Nephron (organoid): ENCODE data around the gene RANBP17.

Experiments
- H3K27ac Mint-ChIP-seq, 3 experiments: 2 replicates each; pipeline ENCODE4 v1.8.0; 2020; ENCODE audit warnings: mixed read lengths in 3 of 3, mild to moderate bottlenecking in 2 of 3, moderate library complexity in 1 of 3
- H3K27me3 Mint-ChIP-seq: 2 replicates; pipeline ENCODE4 v1.8.0; 2021; ENCODE audit warnings: low read depth, mild to moderate bottlenecking, moderate library complexity, mixed read lengths
- H3K36me3 Mint-ChIP-seq: 2 replicates; pipeline ENCODE4 v1.8.0; 2020; ENCODE audit warnings: low read depth, mixed read lengths
- H3K4me1 Mint-ChIP-seq: 2 replicates; pipeline ENCODE4 v1.8.0; 2020; ENCODE audit warnings: mixed read lengths
- H3K4me3 Mint-ChIP-seq, 3 experiments: 2 replicates each; pipeline ENCODE4 v1.8.0; 2020; ENCODE audit warnings: mild to moderate bottlenecking in 3 of 3, mixed read lengths in 3 of 3, moderate library complexity in 2 of 3
- H3K9me3 Mint-ChIP-seq: 2 replicates; pipeline ENCODE4 v1.8.0; 2020; ENCODE audit warnings: mixed read lengths
- TF ChIP-seq, protein P1 (sequence below), 3 experiments: fragments of 200-600 bp; sonication (generic); IDR thresholded peaks; one replicate each; pipeline ENCODE4 v1.5.0; 2021; ENCODE audit warnings: antibody characterized with exemption in 3 of 3; ENCODE audit not compliant: unreplicated experiment in 3 of 3

The RANBP17 gene

DNA sequence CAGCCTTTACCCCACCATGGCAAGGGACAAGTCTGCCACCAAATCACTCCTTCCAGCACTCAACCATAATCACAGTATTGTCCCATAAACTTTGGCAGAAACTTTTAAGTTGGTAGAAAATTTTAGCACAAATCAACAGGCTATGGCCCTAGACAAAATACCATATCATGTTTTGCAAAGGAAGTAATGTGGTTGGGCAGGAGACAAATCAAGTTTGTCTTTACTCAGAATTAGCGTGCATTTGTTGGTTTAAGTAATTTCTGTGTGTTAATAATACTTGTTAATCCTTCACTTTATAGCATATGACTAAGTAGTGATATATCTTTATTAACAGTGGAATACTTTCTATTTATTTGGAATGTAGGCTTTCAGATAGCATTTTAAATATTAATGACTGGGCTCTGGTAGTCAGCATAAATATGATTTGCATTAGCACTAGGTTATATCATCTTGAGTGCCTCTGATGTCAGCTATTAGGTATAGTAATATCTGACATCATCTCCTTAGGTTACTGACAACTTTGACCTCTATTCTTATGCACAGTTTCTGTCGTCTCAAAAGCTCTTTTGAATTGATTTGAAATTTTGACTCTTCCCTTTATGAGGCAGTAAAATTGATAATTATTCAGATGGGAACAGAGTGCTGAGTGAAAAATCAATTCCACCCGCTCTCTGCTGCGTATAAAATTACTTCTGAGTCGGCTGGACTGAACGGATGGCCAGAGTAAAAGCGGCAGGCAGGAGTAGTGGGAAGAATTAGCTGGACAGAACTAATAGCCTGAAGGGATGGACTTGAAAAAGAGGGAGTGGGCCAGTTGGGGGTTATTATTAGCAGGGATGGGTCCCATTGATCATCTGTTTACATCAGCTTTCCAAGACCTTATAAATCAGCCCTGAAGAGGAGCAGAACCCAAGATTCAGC is 407.1 kb downstream of the RANBP17 start:
- peak overlapping the region in 1 of 3 experiments; percentile 63 for H3K4me3 Mint-ChIP-seq
- H3K36me3 Mint-ChIP-seq, result peaks cover 3% of the 10 kb centered on the region
- TF ChIP-seq, protein P1, sequence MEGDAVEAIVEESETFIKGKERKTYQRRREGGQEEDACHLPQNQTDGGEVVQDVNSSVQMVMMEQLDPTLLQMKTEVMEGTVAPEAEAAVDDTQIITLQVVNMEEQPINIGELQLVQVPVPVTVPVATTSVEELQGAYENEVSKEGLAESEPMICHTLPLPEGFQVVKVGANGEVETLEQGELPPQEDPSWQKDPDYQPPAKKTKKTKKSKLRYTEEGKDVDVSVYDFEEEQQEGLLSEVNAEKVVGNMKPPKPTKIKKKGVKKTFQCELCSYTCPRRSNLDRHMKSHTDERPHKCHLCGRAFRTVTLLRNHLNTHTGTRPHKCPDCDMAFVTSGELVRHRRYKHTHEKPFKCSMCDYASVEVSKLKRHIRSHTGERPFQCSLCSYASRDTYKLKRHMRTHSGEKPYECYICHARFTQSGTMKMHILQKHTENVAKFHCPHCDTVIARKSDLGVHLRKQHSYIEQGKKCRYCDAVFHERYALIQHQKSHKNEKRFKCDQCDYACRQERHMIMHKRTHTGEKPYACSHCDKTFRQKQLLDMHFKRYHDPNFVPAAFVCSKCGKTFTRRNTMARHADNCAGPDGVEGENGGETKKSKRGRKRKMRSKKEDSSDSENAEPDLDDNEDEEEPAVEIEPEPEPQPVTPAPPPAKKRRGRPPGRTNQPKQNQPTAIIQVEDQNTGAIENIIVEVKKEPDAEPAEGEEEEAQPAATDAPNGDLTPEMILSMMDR (IDR thresholded peaks at IDR 0.05; ENCODE audit: unreplicated experiment in 3 of 3), result no peak
- H3K27me3 Mint-ChIP-seq, result peaks cover 2% of the 10 kb centered on the region
- no peaks in the 10 kb centered on the region for H3K9me3 Mint-ChIP-seq
- peak overlapping the region in 1 of 3 experiments; percentile 85 for H3K27ac Mint-ChIP-seq
- H3K4me1 Mint-ChIP-seq, result no peaks in the 10 kb centered on the region

DNA sequence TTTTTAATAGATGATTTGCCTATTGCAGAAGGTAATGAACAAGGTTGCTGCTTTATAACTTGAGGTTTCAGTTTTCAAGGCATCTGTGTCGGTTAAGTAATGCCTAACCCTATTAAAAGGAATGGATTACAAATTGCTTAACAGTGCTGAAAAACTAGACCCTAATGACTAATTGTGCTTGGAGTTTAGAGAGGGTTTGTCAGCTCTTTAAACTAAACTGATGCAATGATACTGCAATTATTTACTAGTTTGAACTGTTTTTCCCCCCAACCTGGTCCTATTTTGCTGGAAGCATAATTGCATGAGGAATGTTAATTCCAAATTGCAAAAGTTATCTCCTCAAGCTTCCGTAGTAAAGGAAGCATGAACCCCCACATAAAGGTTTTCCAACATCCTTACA is 407.9 kb downstream of the RANBP17 start:
- H3K4me1 Mint-ChIP-seq, result no peaks in the 10 kb centered on the region
- no peaks in the 10 kb centered on the region for H3K9me3 Mint-ChIP-seq
- peaks cover 3% of the 10 kb centered on the region for H3K36me3 Mint-ChIP-seq
- H3K27ac Mint-ChIP-seq, result peak overlapping the region in 1 of 3 experiments; percentile 85
- no peaks in the 10 kb centered on the region for H3K27me3 Mint-ChIP-seq
- TF ChIP-seq, protein P1 (IDR thresholded peaks at IDR 0.05; ENCODE audit: unreplicated experiment in 3 of 3), result no peak
- no peak overlapping the region for H3K4me3 Mint-ChIP-seq

DNA sequence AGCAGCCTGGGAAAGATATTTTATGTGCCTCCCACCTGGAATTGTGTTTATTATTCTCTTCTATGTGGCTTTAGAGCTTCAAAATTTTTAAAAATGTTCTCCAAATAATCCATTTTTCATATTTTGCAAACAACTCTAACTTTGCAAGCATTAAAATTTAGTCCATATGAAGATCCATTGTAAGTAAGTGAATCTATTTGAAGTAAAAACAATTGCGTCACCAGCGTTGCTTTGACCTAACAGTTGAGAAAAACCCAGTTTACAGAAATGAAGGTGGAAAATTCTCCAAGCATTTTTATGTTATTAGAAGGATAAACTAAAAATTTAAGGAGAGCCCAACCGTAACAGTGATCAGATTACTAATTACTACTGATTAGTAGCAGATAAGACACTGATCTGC is 408.3 kb downstream of the RANBP17 start:
- H3K36me3 Mint-ChIP-seq, result peaks cover 3% of the 10 kb centered on the region
- peaks cover under 1% of the 10 kb centered on the region for H3K4me1 Mint-ChIP-seq
- H3K27ac Mint-ChIP-seq, result no peak overlapping the region
- H3K9me3 Mint-ChIP-seq, result no peaks in the 10 kb centered on the region
- H3K4me3 Mint-ChIP-seq, result no peak overlapping the region
- TF ChIP-seq, protein P1 (IDR thresholded peaks at IDR 0.05; ENCODE audit: unreplicated experiment in 3 of 3), result no peak
- H3K27me3 Mint-ChIP-seq, result no peaks in the 10 kb centered on the region

DNA sequence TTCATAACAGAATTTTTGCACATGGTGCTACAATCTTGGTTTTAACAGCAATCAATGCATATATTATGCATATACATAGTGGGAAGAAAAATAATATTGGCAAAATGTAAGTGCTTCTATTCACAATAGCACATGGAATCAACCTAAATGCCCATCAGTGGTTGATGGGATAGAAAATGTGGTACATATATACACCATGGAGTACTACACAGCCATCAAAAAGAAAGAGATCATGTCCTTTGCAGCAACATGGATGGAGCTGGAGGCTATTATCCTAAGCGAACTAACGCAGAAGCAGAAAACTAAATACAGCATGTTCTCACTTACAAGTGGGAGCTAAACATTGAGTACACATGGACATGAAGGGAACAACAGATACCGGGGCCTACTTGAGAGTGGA is 410.0 kb downstream of the RANBP17 start:
- Mint-ChIP-seq H3K4me1 (peaks cover 16% of the 10 kb centered on the region), H3K27me3 (no peaks in the 10 kb centered on the region), H3K9me3 (no peaks in the 10 kb centered on the region), H3K27ac (no peak overlapping the region), H3K4me3 (no peak overlapping the region), H3K36me3 (peaks cover 3% of the 10 kb centered on the region)
- TF ChIP-seq, protein P1 (IDR thresholded peaks at IDR 0.05; ENCODE audit: unreplicated experiment in 3 of 3), result no peak

DNA sequence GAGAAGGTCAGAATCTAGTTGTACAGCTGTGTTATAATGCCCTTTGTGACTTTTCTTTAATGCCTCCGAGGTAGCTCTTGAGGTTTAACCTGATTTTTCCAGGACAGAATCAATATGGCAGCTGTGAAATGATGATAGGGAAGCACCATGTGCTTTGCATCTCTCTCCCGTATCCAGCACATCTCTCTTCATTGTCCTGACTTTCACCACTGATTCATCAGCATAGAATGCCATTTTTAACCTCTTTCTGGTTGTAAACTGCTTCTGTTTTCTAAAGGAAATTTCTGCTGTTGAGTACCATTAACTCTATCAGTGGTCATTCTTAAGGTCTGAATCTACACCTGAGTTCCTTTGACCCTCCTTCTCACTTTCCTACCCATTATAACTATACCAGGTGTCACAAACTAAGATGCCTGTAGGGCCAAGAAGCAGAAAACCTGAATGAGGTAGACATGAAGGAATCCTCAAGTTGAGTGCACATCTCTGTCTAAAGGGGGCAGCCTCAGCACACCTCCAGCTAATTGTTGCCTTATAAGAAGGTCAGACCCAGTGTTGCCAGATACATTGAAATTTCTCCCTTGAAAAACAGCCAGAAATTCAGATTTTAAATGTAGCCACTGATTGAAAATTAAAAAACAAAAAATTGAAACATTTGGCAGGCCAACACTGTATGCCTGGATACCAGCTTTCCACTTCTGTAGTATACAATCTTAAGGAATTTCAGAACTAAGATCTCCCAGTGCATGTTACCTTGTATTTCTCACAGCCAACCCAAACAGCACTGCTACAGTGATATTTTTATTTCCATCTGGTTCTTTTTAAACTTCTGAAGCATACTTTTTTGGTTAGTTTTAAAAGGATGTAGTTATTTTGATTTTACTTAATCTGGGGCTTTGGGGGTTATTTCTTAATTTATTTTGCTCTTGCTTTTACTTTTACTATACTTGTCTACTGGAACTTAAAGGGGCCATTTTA is 411.5 kb downstream of the RANBP17 start:
- Mint-ChIP-seq H3K4me1 (peaks cover 16% of the 10 kb centered on the region), H3K27me3 (no peaks in the 10 kb centered on the region), H3K4me3 (no peak overlapping the region), H3K9me3 (no peaks in the 10 kb centered on the region), H3K27ac (no peak overlapping the region), H3K36me3 (peaks cover 3% of the 10 kb centered on the region)
- TF ChIP-seq, protein P1 (IDR thresholded peaks at IDR 0.05; ENCODE audit: unreplicated experiment in 3 of 3), result peak in 2 of 3 experiments; percentile 24 to 46
